ENCODE measurements around the gene SLC41A3.

SLC41A3 gene

DNA sequence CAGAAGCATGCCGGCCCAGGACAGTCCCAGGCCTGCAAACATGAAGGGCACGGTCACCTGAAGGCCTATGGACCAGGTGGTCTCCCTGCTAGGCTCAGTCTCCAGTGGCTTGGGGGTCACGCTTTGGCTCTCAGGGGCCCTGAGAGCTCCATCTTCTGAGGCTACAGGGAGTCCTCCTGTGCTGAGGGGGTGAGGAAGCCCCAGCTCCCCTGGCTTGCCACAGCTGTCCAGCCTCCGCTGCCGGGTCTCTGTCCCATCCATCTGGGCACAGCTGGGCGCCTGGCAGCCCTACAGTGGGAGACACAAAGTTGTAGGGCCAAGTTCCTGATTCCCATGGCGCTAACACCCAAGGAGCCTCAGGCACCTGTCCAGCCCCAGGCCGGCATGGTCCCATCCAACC, 16.0 kb downstream of the SLC41A3 start:
- TF ChIP-seq, protein P1, sequence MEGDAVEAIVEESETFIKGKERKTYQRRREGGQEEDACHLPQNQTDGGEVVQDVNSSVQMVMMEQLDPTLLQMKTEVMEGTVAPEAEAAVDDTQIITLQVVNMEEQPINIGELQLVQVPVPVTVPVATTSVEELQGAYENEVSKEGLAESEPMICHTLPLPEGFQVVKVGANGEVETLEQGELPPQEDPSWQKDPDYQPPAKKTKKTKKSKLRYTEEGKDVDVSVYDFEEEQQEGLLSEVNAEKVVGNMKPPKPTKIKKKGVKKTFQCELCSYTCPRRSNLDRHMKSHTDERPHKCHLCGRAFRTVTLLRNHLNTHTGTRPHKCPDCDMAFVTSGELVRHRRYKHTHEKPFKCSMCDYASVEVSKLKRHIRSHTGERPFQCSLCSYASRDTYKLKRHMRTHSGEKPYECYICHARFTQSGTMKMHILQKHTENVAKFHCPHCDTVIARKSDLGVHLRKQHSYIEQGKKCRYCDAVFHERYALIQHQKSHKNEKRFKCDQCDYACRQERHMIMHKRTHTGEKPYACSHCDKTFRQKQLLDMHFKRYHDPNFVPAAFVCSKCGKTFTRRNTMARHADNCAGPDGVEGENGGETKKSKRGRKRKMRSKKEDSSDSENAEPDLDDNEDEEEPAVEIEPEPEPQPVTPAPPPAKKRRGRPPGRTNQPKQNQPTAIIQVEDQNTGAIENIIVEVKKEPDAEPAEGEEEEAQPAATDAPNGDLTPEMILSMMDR (IDR thresholded peaks at IDR 0.05) = no peak

DNA sequence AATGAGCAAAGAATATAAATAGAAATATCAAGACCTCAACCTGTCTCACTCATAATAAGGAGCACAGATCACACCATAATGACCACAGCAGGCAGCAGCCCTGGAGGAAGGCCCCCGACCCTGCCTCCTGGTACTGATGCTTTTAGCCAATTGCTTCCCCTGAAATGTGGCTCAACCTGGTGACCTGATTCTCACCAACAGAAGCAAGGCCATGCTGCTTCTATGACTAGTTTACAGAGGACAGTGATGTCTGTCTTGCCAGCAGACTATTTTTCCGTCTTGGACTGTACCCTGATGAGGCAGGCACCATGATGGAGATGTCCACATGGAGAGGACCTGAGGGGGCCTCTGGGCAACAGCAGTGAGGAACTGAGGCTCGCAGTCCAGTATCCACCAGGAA, 18.0 kb downstream of the SLC41A3 start:
- TF ChIP-seq, protein P1 (IDR thresholded peaks at IDR 0.05) = no peak

DNA sequence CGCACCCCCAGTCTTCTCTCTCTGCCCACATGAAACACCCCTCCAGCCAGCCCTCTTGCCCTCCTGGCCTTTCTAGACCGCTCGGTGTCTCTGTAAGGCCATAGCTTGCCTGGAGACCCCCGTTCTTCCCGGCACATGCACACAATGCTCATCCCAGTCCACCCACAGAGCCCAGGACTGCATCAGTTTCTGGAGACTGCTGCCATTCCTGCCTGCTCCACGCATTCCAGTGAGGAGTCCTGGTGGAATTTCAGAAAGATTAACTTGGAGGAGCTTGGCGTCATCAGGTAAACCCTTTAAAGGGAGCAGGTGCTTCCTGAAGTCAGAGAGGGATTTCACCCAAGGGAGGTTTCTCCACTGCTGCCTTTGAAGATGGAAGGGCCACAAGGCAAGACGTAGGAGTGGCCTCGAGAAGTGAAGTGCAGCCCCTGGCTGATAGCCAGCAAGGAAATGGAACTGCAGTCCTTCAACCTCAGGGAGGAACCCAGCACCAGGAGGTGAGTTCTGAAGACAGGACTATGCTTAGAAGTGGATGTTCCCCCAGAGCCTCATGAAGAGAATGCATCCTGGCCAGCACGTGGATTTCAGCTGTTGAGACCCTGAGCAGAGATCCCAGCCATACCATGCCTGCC, 19.2 kb downstream of the SLC41A3 start:
- TF ChIP-seq, protein P1 (IDR thresholded peaks at IDR 0.05) = no peak

DNA sequence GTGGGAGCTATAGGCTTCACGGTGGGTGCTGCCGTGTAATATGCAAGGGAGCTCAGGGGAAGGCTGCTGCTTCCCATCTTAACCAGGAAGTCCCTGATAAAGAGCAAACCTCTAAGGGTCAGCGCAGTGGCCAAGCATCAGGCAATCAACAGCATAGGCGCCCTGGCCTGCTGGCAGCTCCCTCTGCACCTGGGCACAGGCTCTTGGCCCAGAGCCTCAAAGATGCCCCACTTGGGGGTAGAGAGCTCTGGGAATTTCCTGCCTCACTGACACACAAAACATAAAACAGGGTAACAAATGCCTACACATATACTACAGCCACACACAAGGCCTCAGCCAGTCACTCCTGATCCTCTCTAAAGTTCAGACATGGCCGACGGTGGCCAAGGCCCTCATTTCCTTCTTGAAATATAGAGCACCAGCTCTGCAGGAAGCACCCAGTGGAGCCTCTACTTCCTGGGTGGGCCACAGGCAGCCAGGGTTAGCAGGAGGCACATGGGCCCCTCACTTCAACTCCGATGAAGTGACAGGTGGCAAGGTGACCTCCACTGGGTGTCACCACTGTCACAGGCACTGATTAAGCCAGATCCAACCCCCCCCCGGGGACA, 20.5 kb downstream of the SLC41A3 start:
- TF ChIP-seq, protein P1 (IDR thresholded peaks at IDR 0.05) = no peak

DNA sequence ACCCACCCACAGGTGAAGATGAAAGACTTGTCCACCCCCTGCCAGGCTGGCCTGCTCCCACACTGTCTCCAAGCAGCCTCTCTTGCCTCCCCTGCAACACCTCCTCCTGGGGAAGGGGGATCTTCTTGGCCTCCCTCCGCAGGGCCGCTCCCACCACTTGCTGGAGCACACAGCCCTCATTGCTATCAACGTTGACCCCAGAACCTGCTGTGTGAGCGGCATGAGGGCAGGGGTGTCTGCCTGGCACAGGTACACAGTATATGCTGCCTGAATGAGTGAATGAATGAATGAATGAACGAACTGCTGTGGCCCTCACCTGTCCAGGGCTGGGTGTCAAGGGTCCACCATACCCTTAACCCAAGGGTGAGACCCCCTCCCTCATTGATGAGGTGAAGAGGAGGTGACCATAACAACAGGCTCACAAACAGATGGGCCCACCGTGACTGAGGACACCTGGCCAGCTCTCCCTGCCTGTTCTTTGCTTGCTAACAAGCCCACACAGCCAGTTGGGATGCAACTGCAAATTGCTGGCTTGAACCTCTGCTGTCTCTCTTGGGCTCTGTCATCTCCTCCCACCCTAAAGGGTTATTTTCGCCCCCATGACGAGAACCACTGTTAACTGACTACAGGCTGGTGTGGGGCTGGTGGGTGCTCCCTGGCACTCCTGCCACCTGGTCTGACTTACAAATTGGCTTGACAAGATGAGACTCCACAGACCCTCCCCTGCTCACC, 22.5 kb downstream of the SLC41A3 start:
- TF ChIP-seq, protein P1 (IDR thresholded peaks at IDR 0.05) = no peak

DNA sequence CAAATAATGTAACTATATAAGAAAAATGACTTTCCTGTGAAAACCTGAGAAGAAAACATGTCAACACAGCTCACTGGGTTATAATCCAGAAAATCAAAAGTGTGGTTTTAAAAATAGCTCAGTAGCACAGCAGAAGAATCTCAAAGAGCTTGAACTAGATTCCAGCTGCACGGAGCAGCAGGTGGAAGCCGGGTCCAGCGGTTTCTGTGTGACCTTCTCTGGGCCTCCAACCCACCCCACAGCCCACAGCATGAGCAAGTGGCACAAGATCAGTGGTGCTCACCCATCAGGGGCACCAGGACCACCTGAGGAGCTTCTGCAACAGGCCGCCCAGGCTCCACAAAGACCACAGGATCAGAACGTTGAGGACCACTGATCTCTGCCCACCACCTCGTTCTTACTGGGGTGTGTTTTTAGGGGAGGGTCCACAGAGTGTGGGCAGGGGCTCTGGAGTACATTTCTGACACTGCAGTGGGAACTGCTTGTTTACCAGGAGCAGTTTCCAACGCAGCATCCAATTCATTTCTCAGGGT, 23.2 kb downstream of the SLC41A3 start:
- TF ChIP-seq, protein P1 (IDR thresholded peaks at IDR 0.05) = no peak

DNA sequence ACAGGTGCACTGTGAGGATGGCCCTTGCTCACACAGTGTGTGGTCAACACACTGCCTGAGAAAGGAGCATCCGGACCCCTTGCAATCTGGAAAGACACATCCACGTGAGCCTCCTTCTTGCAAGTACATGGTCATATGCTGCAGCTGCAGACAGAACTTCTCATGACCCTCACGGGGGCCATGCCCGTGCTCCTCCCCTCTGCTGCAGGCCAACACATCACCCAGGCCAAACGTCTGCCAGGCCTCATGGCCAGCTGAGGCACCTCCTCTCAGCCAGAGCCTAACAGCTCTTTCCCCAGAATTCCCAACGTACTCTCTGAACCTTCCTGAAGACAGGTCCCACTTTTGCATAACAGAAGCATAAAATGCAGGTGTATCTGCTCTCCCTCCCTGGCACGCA, 25.3 kb downstream of the SLC41A3 start:
- TF ChIP-seq, protein P1 (IDR thresholded peaks at IDR 0.05) = no peak

Data from LNCAP (cell line).